ENCODE results near the gene NFKBIZ.
"Not testable (repeated sequence)": the region's sequence is repeated elsewhere in the genome, so short reads cannot be mapped to it uniquely, and the experiment has no call there.

NFKBIZ gene

GRCh38 chr3:101851850-101852714 lies 2.8 kb downstream of the NFKBIZ start:
- DNase-seq: no peak

GRCh38 chr3:101852983-101853840 lies 3.9 kb downstream of the NFKBIZ start:
- no peak for DNase-seq

GRCh38 chr3:101853982-101854381 lies 4.7 kb downstream of the NFKBIZ start:
- no peak for DNase-seq

GRCh38 chr3:101854608-101855304 lies 5.4 kb downstream of the NFKBIZ start:
- DNase-seq: no peak

GRCh38 chr3:101857301-101857741 lies 8.0 kb downstream of the NFKBIZ start:
- DNase-seq: no peak

- DNase-seq: no peak
These were observed 9.2 kb downstream of the NFKBIZ start for GRCh38 chr3:101858464-101859030.

- DNase-seq: no peak
These were observed 10.7 kb downstream of the NFKBIZ start for GRCh38 chr3:101859882-101860448.

- no peak for DNase-seq
These were observed 12.0 kb downstream of the NFKBIZ start for GRCh38 chr3:101861212-101861788.

- no peak for DNase-seq
These were observed 12.6 kb downstream of the NFKBIZ start for GRCh38 chr3:101861789-101862415.

- no peak for DNase-seq
These were observed 13.3 kb downstream of the NFKBIZ start for GRCh38 chr3:101862416-101863165.

- DNase-seq: not testable (repeated sequence)
These were observed 15.6 kb downstream of the NFKBIZ start for GRCh38 chr3:101864926-101865325.

- DNase-seq: no peak
These were observed 16.6 kb downstream of the NFKBIZ start for GRCh38 chr3:101865751-101866509.

- no peak for DNase-seq
These were observed 18.2 kb downstream of the NFKBIZ start for GRCh38 chr3:101867511-101867910.

- DNase-seq: no peak
These were observed 18.7 kb downstream of the NFKBIZ start for GRCh38 chr3:101867996-101868395.

- no peak for DNase-seq
These were observed 19.5 kb downstream of the NFKBIZ start for GRCh38 chr3:101868534-101869464.

GRCh38 chr3:101870138-101870537 lies 20.8 kb downstream of the NFKBIZ start:
- DNase-seq: no peak

GRCh38 chr3:101873619-101874018 lies 24.3 kb downstream of the NFKBIZ start:
- no peak for DNase-seq

GRCh38 chr3:101876142-101876541 lies 26.8 kb downstream of the NFKBIZ start:
- no peak for DNase-seq

- DNase-seq: no peak
These were observed 29.3 kb downstream of the NFKBIZ start for GRCh38 chr3:101878589-101878988.
